ENCODE measurements around the gene LRRC1.

DNA sequence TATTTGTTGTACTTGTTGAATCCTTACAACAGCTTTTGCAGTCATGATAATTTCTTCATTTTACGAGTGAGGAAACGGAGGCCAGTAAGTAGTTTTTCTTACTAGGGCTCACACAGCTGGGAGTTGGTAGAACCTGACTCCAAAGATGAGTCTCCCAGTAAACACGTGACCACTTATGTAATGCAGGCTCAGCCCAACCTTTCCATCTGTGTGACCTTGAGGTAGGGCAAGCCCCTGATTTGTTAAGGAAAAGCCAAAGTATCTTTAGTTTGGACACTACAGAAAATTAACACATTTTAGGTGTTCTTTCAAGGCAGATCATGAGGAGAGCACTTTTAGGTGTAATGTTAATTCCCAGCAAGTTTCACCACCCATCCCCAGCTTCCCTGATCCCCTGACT lies 111.3 kb downstream of the LRRC1 start:
- TF ChIP-seq, protein P1, sequence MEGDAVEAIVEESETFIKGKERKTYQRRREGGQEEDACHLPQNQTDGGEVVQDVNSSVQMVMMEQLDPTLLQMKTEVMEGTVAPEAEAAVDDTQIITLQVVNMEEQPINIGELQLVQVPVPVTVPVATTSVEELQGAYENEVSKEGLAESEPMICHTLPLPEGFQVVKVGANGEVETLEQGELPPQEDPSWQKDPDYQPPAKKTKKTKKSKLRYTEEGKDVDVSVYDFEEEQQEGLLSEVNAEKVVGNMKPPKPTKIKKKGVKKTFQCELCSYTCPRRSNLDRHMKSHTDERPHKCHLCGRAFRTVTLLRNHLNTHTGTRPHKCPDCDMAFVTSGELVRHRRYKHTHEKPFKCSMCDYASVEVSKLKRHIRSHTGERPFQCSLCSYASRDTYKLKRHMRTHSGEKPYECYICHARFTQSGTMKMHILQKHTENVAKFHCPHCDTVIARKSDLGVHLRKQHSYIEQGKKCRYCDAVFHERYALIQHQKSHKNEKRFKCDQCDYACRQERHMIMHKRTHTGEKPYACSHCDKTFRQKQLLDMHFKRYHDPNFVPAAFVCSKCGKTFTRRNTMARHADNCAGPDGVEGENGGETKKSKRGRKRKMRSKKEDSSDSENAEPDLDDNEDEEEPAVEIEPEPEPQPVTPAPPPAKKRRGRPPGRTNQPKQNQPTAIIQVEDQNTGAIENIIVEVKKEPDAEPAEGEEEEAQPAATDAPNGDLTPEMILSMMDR (conservative IDR thresholded peaks at IDR 0.05) = no peak
- no peak for TF ChIP-seq ZFX (IDR thresholded peaks at IDR 0.05)

Data from C4-2B (cell line).